K562 (cell line): ENCODE data around the gene NHLRC2. TPM values are rescaled to one million over a fixed set of nuclear protein-coding genes. Genes with fewer than 3 reads are reported as not detected.

Source experiments
- ATAC-seq: fragments of 200-7000 bp; cut with Tn5 transposase; 3 replicates; pipeline ENCODE4 v1.9.1; 2020; ENCODE audit warnings: moderate library complexity
- BruUV-seq: library from RNA; stranded (reverse); fragments of 400-500 nt; replicated peaks from 2 replicates; lab custom pipeline; 2021; lab: Mats Ljungman, UMichigan
- CTCF ChIA-PET: fragments of 300-600 bp; formaldehyde crosslinking; extraction: SDS; loops from one replicate; lab custom pipeline; 2021; ENCODE audit warnings: low intra/inter-chr PET ratio; lab: Yijun Ruan, JAX
- POLR2A ChIA-PET: fragments of 300-600, 350-650 bp; sonication (Branson Sonifier 250); formaldehyde crosslinking; extraction: SDS; loops from one replicate; lab custom pipeline; 2021; ENCODE audit warnings: antibody characterized with exemption, inconsistent platforms; lab: Yijun Ruan, JAX
- DNase-seq, 4 experiments: peaks; one replicate each; pipeline versions ENCODE4 v3.0.0 to v3.0.0-alpha.2; 2011 to 2018; ENCODE audit warnings: low spot score in 3 of 4, mixed read lengths in 3 of 4; ENCODE audit errors: extremely low read depth in 1 of 4
- FAIRE-seq: peaks from 2 replicates; lab custom pipeline; 2011; peaks lifted over from hg19 to GRCh38; lab: Jason Lieb, UNC
- H2AFZ ChIP-seq: 2 replicates; pipeline ENCODE4 v1.6.0; 2011; ENCODE audit warnings: low read depth, low read length, control low read depth, inconsistent platforms
- H3K27ac ChIP-seq: fragments of 200-600 bp; 3 replicates; pipeline ENCODE4 v1.8.0; 2011; ENCODE audit warnings: low read depth, mild to moderate bottlenecking, control low read depth, inconsistent platforms, low read length, moderate library complexity, mixed read lengths; ENCODE audit errors: extremely low read depth
- H3K27me3 ChIP-seq, 2 experiments: fragments of 300-600 bp in 1 of 2; 2 replicates in 1 of 2; 3 replicates in 1 of 2; pipeline versions ENCODE4 v1.6.0 to v1.8.0; 2011; ENCODE audit warnings: inconsistent platforms in 2 of 2, low read length in 2 of 2, mild to moderate bottlenecking in 1 of 2, mixed read lengths in 1 of 2, moderate library complexity in 1 of 2; ENCODE audit not compliant: control insufficient read depth in 2 of 2, insufficient read depth in 2 of 2
- H3K36me3 ChIP-seq: fragments of 300-600 bp; 3 replicates; pipeline ENCODE4 v1.8.0; 2011; ENCODE audit warnings: mild to moderate bottlenecking, low read length, inconsistent platforms; ENCODE audit not compliant: control insufficient read depth, insufficient read depth
- H3K4me1 ChIP-seq, 2 experiments: fragments of 200-600 bp in 1 of 2; replicated peaks in 1 of 2; 2 replicates in 1 of 2; 3 replicates in 1 of 2; pipeline versions ENCODE4 v1.5.1 to v1.8.0; 2011; ENCODE audit warnings: inconsistent platforms in 2 of 2, low read length in 2 of 2, mild to moderate bottlenecking in 1 of 2, mixed read lengths in 1 of 2, moderate library complexity in 1 of 2; ENCODE audit not compliant: control insufficient read depth in 2 of 2, insufficient read depth in 2 of 2
- H3K4me2 ChIP-seq: 2 replicates; pipeline ENCODE4 v1.6.1; 2011; ENCODE audit warnings: low read length, control low read depth, inconsistent platforms, mixed read lengths; ENCODE audit not compliant: insufficient read depth
- H3K4me3 ChIP-seq: fragments of 200-600 bp; sonication (generic), shearing (Covaris generic); 2 replicates; pipeline ENCODE4 v1.5.1; 2016; ENCODE audit warnings: control low read depth, inconsistent platforms
- H3K79me2 ChIP-seq: fragments of 200-600 bp; 3 replicates; pipeline ENCODE4 v1.8.0; 2011; ENCODE audit warnings: low read length, inconsistent platforms; ENCODE audit not compliant: control insufficient read depth, insufficient read depth
- H3K9ac ChIP-seq, 2 experiments: 2 replicates each; pipeline versions ENCODE4 v1.6.0 to v1.6.1; 2011; ENCODE audit warnings: low read depth in 2 of 2, low read length in 2 of 2, control low read depth in 1 of 2, inconsistent platforms in 1 of 2, mild to moderate bottlenecking in 1 of 2, mixed read lengths in 1 of 2; ENCODE audit not compliant: insufficient read depth in 1 of 2
- H3K9me1 ChIP-seq: one replicate; pipeline ENCODE4 v1.6.0; 2011; ENCODE audit warnings: inconsistent platforms, mild to moderate bottlenecking, low read length, moderate library complexity; ENCODE audit not compliant: control insufficient read depth, insufficient read depth
- H3K9me3 ChIP-seq: replicated peaks from 2 replicates; pipeline ENCODE4 v1.5.1; 2011; ENCODE audit warnings: low read depth, low read length, inconsistent platforms; ENCODE audit not compliant: control insufficient read depth, insufficient read depth
- H4K20me1 ChIP-seq: replicated peaks from 2 replicates; pipeline ENCODE4 v1.6.1; 2011; ENCODE audit warnings: low read length, inconsistent platforms, mixed read lengths; ENCODE audit not compliant: control insufficient read depth, insufficient read depth
- TAF1 ChIP-seq: IDR thresholded peaks from 2 replicates; pipeline ENCODE4 v1.6.1; 2011; ENCODE audit warnings: mild to moderate bottlenecking, low read length, moderate library complexity; ENCODE audit not compliant: insufficient read depth, control insufficient read depth, severe bottlenecking; ENCODE audit errors: extremely low read depth
- WGBS: fragments of 100-300 bp; shearing (Covaris generic); methylation state at CpG from one replicate; pipeline ENCODE4 v1.1.6; 2016; ENCODE audit warnings: low coverage, mixed read lengths; ENCODE audit not compliant: insufficient coverage; ENCODE audit errors: missing lambda C conversion rate; 5-methylcytosine and 5-hydroxymethylcytosine counted together
- in situ Hi-C: fragments of 300-500 bp; cut with MboI; formaldehyde crosslinking; loops from 4 replicates; pipeline ENCODE4 v1.15.0; 2018; ENCODE audit warnings: inconsistent platforms, mixed read lengths
- intact Hi-C: fragments of 100-400 bp; cut with micrococcal nuclease; formaldehyde crosslinking; loops from 2 replicates; pipeline ENCODE4 v1.14.2; 2022
- polyA plus RNA-seq, 8 experiments: library from polyadenylated mRNA; depleted of rRNA in 4 of 8; stranded (reverse) in 5 of 8; unstranded in 3 of 8; fragments of >200 nt; fragmentation: Nextera tagmentation in 2 of 8; fragmentation: Illumina TruSeq in 1 of 8; extraction: Ambion mirVana in 2 of 8; extraction: Trizol in 1 of 8; gene quantifications; 2 replicates each; pipeline versions ENCODE4 v1.2.1 to v1.2.3, GENCODE V29; 2011 to 2014; ENCODE audit warnings: inconsistent platforms in 1 of 8, missing spikeins in 1 of 8
- total RNA-seq, 7 experiments: library from RNA; depleted of rRNA in 6 of 7; stranded (reverse); fragments of >200 nt in 6 of 7; fragmentation: Illumina TruSeq in 2 of 7; extraction: Trizol in 2 of 7; gene quantifications; 2 replicates each; pipeline versions ENCODE4 v1.2.1 to v1.2.3, GENCODE V29; 2011 to 2021; ENCODE audit warnings: low replicate concordance in 1 of 7
- TF ChIP-seq, protein P1 (sequence below), 2 experiments: IDR thresholded peaks in 1 of 2; conservative IDR thresholded peaks in 1 of 2; 2 replicates each; pipeline ENCODE4 v1.6.1; 2016; ENCODE audit warnings: low read depth in 2 of 2, mild to moderate bottlenecking in 1 of 2, missing compliant biosample characterization in 1 of 2, missing genetic modification characterization in 1 of 2, moderate library complexity in 1 of 2

The NHLRC2 gene
- total and polyA plus RNA-seq, 9 of the 15 experiments (the other 6 are each of a cell fraction or from before 2014, with no cell fraction given): 1.5 to 22.4 (median 10.3) TPM

DNA sequence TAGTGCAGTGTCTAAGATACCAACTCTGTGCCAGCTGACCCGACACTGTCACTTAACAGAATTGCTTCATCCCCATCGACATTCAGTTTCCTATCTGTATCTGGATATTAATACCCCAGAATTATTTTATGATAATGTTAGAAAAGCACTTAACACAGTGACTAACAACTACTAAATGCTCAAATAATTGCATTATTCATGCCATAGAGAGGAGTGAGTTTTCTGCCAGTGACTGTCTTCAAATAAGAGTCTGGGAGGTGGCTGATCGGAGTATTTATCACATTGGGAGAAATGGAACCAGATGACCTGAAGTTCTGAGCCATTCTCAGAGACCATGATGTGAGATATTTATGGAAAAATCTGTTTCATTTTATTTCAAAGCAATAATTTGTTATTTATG, 65.7 kb downstream of the NHLRC2 start:
- H3K9ac ChIP-seq: no peak overlapping the region
- no peaks in the 10 kb centered on the region for H3K4me1 ChIP-seq
- DNase-seq: no peak
- H3K79me2 ChIP-seq: no peaks in the 10 kb centered on the region
- WGBS: 38% methylated on average over 3 of the region's 3 CpGs
- intact Hi-C loops (loop anchor here (10.0 kb wide), 1 partner anchor 185 kb away; no protein-coding TSS in a partner anchor), in situ Hi-C loops (no loop called here)
- TF ChIP-seq TAF1: no peak
- TF ChIP-seq, protein P1, sequence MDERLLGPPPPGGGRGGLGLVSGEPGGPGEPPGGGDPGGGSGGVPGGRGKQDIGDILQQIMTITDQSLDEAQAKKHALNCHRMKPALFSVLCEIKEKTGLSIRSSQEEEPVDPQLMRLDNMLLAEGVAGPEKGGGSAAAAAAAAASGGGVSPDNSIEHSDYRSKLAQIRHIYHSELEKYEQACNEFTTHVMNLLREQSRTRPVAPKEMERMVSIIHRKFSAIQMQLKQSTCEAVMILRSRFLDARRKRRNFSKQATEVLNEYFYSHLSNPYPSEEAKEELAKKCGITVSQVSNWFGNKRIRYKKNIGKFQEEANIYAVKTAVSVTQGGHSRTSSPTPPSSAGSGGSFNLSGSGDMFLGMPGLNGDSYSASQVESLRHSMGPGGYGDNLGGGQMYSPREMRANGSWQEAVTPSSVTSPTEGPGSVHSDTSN (CRISPR knock-in tag; IDR thresholded peaks at IDR 0.05; ENCODE audit: low read depth): no peak
- TF ChIP-seq, protein P1 (tag; conservative IDR thresholded peaks at IDR 0.05; ENCODE audit: low read depth): no peak
- no peak overlapping the region for H3K4me3 ChIP-seq
- no peak overlapping the region for H3K4me2 ChIP-seq
- no TSS peak for BruUV-seq
- H3K27me3 ChIP-seq: no peaks in the 10 kb centered on the region
- 0 out of 3 replicates have a peak, but pooled peaks cover 5% of the 10 kb centered on the region for H3K36me3 ChIP-seq
- no peak overlapping the region for H2AFZ ChIP-seq
- no peak for ATAC-seq
- FAIRE-seq: no peak
- no peak overlapping the region for H3K27ac ChIP-seq
- ChIA-PET CTCF (no interaction called here), POLR2A (no interaction called here)
- H3K9me3 ChIP-seq: no peaks in the 10 kb centered on the region
- no peaks in the 10 kb centered on the region for H4K20me1 ChIP-seq
- H3K9me1 ChIP-seq: no peaks in the 10 kb centered on the region
